GM12864 (cell line): ENCODE data around the gene SMARCC1.

Source experiments
- DNase-seq: peaks from one replicate; pipeline ENCODE4 v3.0.0-alpha.2; 2011; ENCODE audit warnings: low read depth
- H3K4me3 ChIP-seq: 2 replicates; pipeline ENCODE4 v1.5.1; 2011; ENCODE audit warnings: mild to moderate bottlenecking, low read depth, low read length, control low read depth
- CTCF ChIP-seq: IDR thresholded peaks from 2 replicates; pipeline ENCODE4 v1.5.1; 2011; ENCODE audit warnings: low read depth, mild to moderate bottlenecking, moderate library complexity, low read length, control low read depth, inconsistent platforms; ENCODE audit errors: missing control alignments

The SMARCC1 gene

GRCh38 chr3:47566667-47567066, 215.0 kb downstream of the SMARCC1 start:
- H3K4me3 ChIP-seq: no peak overlapping the region
- no peak for TF ChIP-seq CTCF

GRCh38 chr3:47565734-47566550, 215.8 kb downstream of the SMARCC1 start:
- no peak for TF ChIP-seq CTCF
- no peak overlapping the region for H3K4me3 ChIP-seq
- no peak for DNase-seq

More at GRCh38 chr3:47566667-47567066, 215.0 kb downstream of the SMARCC1 start:
- no peak for DNase-seq

GRCh38 chr3:47556351-47556750, 225.3 kb downstream of the SMARCC1 start:
- H3K4me3 ChIP-seq: no peak overlapping the region
- no peak for TF ChIP-seq CTCF
- no peak for DNase-seq

GRCh38 chr3:47554335-47554734, 227.4 kb downstream of the SMARCC1 start:
- DNase-seq: no peak
- H3K4me3 ChIP-seq: no peak overlapping the region
- no peak for TF ChIP-seq CTCF

- H3K4me3 ChIP-seq: no peak overlapping the region
- TF ChIP-seq CTCF: no peak
- DNase-seq: no peak
Observed at GRCh38 chr3:47553407-47553806, 228.3 kb downstream of the SMARCC1 start.

GRCh38 chr3:47542471-47543173, 239.1 kb downstream of the SMARCC1 start:
- no peak for TF ChIP-seq CTCF
- no peak for DNase-seq
- no peak overlapping the region for H3K4me3 ChIP-seq
